GM21737 (cell line): ENCODE data around the gene MOCOS.
"Not testable (repeated sequence)": the region's sequence is repeated elsewhere in the genome, so short reads cannot be mapped to it uniquely, and the experiment has no call there.

Source experiments
- ATAC-seq: cut with Tn5 transposase; IDR thresholded peaks from one replicate; pipeline ENCODE4 v1.9.1; 2021; ENCODE audit warnings: mild to moderate bottlenecking, moderate library complexity; ENCODE audit not compliant: unreplicated experiment

The MOCOS gene

DNA sequence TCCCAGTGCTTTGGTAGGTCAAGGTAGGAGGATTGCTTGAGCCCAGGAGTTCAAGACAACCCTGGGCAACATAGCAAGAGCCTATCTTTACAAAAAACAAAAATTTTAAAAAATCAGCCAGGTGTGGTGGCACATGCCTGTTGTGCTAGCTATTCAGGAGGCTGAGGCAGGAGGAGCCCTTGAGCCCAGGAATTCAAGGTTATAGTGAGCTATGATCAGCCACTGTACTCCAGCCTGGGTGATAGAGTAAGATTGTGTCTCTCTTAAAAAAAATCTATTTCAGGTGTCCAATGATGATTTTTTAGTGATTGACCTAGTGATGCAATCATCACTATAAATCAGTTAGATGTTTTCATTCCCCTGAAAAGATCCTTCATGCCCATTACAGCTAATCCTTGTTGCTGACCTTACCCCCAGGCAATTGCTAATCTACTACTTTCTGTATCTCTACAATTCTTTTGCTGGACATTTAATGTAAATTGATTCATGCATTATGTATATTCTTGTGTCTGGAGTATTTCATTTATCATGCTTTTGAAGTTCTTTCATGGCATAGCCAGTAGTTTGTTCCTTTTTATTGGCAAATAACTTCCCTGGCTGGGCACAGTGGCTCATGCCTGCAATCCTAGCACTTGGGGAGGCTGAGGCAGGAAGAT is 10.3 kb downstream of the MOCOS start:
- ATAC-seq = no peak

DNA sequence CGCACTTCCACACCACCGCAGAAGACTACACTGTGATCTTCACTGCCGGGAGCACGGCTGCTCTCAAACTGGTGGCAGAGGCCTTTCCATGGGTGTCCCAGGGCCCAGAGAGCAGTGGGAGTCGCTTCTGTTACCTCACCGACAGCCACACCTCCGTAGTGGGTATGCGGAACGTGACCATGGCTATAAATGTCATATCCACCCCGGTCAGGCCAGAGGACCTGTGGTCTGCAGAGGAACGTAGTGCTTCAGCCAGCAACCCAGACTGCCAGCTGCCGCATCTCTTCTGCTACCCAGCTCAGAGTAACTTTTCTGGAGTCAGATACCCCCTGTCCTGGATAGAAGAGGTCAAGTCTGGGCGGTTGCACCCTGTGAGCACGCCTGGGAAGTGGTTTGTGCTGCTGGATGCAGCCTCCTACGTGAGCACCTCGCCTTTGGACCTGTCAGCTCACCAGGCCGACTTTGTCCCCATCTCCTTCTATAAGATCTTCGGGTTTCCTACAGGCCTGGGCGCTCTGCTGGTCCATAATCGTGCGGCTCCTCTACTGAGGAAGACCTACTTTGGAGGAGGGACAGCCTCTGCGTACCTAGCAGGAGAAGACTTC is 12.5 kb downstream of the MOCOS start:
- no peak for ATAC-seq

DNA sequence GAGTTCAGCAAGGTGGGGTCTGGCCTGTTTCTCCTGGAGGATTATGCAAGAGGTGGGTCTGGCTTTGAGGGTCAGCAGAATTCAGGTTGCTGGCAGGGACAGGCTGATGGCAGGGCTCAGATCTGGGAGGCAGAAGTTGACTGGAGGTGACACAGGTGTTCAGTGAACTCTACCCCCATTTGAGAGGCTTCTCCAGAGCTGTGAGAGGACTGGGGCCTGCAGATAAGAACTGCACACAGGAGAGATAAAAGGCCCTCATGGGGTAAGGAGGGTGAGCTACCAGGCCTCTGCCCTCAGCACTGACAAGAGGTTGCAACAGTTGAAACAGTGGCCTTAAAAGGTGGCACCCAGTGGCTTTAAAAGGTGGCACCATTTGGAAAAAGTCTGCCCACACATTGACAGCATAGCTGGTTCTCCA is 13.1 kb downstream of the MOCOS start:
- ATAC-seq = no peak

DNA sequence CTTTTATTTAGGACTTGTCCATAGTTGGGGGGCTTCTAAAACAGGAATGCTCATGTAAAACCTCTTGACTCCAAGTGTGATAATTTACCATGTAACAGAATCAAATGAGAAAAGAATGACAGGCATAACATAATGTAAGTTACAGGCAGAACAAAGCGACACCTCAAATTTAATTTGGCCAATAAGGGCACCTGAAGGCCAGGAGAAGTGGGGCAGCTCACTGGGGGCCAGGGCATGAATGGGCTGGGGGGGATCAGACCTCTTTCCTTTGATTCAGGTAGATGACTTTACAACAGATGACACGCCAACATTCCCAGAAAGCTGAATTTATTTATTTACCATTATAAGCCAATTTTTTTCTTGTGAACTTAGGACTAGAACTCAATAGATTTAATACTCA is 14.5 kb downstream of the MOCOS start:
- no peak for ATAC-seq

DNA sequence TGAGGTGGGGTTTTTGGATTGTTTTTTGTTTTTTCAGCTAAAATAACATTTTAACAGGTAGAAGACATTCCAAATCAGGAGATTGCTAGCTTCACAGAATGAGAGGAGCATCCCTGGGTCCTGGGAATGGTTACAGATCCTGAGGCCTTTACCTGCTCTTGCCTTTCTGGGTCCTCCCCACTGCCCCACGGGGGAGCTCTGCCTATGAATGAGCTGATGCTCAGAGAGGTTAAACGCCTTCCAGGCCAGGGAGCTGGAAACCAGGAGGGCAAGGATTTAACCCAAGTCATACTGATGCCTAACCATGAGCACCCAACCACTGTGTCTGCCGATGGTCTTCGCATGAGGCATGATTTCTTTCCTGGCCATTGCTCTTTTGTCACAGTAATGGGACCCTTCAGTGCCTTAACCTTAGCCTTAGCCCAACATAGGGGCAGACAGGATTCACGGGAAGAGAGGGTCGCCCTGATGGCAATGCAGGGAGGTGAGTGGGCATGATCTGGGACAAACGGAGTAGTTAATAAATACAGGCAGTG is 16.1 kb downstream of the MOCOS start:
- ATAC-seq = no peak

DNA sequence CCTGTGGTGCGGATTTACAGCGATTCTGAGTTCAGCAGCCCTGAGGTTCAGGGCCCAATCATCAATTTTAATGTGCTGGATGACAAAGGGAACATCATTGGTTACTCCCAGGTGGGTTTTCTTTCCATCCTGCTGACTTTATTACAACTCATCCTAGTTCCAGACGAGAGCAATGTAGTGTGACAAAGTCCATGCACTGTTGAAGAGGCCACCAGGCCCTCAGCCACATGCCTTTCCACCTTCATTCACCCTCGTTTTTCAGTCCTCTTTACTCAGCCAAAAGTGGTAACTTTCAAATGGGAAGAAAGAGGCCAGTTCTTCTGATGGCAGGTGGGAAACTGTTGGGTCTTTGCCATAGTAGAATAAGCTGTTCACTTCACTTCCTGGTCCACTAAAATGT is 17.9 kb downstream of the MOCOS start:
- no peak for ATAC-seq

DNA sequence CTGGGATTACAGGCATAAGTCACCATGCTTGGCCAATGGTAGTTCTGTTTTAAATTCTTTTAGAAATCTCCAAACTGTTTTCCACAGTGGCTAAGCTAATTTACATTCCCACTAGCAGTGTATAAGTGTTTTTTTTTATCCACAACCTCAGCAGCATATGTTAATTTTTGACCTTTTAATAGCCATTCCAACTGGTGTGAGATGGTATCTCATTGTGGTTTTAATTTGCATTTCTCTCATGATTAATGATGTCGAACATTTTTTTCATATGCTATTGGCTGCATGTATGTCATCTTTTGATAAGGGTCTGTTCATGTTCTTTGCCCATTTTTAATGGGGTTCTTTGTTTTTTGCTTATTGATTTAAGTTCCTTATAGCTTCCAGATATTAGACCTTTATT is 20.0 kb downstream of the MOCOS start:
- ATAC-seq = no peak

DNA sequence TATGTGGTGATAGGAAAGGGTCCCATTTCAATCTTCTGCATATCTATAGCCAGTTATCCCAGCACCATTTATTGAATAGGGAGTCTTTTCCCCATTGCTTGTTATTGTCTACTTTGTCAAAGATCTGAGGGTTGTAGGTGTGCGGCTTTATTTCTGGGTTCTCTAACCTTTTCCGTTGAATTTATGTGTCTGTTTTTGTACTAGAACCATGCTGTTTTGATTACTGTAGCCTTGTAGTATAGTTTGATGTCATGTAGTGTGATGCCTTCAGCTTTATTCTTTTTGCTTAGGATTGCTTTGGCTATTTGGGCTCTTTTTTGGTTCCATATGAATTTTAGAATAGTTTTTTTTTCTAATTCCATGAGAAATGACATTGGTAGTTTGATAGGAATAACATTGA is 20.7 kb downstream of the MOCOS start:
- not testable (repeated sequence) for ATAC-seq

DNA sequence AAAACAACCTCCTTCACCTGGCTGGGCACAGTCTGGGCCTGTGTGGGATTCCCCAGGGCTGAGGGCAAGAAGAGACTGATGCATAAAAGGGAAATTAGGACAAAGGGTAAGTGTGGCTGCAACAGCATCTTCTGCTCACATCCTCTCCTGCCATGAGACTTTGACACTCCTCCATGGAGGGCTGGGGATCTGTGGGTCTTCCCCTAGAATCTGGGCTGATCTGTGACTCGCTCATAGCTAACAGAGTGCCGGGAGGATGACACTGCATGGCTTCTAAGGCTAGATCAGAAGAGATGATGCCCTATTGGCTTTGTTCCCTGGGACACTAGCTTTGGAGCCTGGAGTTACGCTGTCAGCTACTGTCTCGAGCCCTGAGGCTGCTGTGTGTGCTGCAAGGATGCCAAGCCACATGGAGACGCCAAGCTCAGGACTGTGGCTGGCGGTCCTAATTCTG is 24.3 kb downstream of the MOCOS start:
- ATAC-seq = no peak

DNA sequence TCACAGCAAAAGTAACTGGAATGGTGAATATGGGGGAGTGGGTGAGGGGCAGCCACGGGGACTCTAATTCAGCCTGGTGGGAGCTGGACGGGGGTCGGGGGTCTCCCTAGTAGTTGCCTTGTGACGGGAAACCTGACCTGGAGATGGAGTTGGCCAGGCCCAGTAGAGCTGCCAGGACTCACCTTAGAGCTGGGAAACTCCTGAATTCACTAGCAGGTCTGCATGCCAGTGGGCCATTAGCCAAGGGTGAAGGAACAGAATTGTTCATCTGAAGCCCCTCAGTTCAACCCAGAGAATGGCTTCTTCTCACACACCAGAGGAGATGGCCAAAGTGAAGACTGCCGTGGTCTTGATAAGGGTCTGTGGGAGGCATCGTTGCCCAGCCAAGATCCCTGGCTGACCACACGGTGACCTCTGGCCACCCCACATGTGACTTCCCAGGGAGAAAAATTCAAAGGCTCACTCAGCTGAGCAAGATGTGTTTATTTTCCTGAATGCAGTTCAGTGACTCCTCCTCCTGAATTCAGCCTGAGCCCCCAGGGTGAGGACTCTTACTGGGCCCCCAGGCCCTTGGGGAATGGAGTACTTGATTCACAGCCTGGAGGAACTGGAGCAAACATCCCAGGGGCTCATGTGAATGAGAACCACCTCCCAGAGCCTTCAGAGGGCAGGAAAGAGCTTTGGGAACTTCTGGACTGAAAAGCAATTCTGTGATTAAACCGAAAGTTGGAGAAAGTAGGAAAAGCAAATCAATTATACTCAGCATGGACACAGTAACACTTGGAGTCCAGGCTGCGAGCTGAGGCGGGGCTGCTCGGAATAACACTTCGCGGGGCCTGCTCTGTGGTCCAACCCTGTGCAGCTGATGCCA is 25.2 kb downstream of the MOCOS start:
- ATAC-seq = no peak

DNA sequence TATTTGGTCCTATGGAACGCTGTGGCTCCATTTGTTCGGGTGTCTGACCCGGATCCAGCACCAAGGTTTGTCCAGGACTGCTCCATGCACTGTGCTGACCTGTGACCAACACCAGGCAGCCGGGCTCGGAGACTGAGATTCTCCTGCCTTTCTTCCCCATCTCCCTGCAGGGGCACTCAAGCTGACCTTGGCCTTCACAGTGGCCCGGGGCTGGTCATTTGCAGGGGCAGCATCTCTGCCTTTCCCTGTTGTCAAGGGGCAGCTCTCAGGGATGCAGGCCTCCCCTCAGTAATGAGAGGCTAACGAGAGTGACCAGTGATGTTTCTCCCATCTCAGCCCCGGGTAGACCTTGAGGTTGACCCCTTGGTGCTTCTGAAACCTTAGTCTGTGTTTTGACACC is 27.5 kb downstream of the MOCOS start:
- ATAC-seq = no peak

DNA sequence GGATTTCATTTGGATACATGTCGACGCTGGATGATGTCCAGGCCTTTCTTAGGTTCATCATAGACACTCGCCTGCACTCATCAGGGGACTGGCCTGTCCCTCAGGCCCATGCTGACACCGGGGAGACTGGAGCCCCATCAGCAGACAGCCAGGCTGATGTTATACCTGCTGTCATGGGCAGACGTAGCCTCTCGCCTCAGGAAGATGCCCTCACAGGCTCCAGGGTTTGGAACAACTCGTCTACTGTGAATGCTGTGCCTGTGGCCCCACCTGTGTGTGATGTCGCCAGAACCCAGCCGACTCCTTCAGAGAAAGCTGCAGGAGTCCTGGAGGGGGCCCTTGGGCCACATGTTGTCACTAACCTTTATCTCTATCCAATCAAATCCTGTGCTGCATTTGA is 28.3 kb downstream of the MOCOS start:
- no peak for ATAC-seq

DNA sequence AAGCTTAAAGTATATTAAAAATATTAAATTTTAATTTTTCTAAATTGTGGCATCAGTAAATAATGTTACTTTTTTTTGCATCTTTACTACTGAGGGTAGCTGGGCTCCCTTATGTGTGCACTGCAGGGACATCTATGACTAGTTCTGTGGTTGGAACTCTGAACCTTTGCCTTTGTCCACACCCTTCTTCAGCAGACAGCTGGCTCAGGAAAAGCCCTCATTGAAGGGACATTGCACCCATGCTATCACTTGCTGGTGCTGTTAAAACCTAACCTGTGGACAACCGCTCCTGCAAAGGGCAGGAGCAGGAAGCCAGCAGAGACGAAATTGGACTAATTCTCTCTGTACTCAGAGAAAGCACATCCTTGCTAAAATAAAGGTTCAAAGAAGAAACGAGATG is 30.1 kb downstream of the MOCOS start:
- no peak for ATAC-seq

DNA sequence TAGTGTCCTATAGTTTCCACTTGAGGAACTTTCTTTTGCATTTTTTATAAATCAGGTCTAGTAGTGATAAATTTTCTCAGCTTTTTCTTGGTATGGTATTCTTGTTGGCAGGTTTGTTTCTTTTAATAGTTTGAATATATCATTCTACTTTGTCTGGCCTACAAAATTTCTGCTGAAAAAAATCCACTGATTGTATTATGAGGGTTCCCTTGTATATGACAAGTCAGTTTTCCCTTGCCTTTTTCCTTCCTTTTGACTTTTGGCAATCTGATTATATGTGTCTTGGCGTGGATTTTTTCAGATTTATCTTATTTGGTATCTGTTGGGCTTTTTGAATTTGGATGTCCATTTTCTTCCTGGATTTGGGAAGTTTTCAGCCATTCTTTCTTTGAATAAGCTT is 41.9 kb downstream of the MOCOS start:
- no peak for ATAC-seq

DNA sequence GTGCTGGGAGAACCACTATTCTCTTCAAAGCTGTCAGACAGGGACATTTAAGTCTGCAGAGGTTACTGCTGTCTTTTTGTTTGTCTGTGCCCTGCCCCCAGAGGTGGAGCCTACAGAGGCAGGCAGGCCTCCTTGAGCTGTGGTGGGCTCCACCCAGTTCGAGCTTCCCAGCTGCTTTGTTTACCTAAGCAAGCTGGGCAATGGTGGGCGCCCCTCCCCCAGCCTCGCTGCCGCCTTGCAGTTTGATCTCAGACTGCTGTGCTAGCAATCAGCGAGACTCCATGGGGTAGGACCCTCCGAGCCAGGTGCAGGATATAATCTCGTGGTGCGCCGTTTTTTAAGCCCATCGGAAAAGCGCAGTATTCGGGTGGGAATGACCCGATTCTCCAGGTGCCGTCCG is 53.2 kb downstream of the MOCOS start:
- not testable (repeated sequence) for ATAC-seq

DNA sequence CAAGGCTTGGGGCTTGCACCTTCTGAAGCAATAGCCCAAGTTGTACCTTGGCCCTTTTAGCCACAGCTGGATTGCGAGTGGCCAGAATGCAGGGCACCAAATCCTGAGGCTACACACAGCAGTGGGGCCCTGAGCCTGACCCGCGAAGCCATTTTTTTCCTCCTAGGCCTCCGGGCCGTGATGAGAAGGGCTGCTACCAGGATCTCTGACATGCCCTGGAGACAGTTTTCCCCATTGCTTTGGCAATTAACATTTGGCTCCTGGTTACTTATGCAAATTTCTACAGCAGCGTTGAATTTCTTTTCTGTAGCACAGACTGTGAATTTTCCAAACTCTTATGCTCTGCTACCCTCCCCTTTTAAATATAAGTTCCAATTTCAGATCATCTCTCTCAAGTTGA is 54.5 kb downstream of the MOCOS start:
- no peak for ATAC-seq

DNA sequence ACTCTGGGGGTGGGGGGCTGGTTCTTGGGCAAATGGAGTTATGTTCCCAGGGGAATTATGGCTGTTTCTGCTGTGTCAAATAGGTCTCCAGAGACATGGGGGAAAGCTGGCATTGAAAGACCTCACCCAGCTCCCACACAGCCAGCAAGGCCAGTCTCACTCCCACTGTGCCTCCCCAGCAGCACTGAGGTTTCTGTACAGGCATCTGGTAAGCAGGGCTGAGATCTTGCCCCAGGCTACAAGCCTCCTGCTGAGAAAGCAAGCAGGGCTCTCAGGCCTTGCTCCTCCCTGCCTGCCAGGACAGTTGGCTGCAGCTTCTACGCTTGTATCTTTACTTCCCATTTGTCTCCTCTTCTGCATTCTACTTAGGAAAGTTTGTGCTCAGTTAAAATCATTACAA is 59.7 kb downstream of the MOCOS start:
- no peak for ATAC-seq

DNA sequence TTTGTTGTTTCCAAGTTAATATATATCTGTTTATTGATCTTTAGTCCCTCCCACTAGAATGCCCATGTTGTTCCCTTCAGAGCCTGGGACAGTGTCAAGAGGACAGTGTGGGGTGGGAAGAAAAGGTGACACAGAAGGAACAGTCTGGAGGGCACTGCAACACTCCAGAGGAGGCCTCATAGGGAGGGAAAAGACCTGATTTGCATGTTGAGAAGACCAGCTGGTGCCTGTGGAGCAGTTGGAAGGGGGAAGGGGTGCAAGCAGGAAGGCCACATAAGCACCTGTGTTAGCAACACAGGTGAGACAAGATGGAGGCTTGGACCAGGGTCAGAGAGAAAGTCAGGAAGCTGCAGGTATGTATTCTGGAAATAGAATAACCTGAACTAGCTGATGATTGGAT is 62.1 kb downstream of the MOCOS start:
- no peak for ATAC-seq

DNA sequence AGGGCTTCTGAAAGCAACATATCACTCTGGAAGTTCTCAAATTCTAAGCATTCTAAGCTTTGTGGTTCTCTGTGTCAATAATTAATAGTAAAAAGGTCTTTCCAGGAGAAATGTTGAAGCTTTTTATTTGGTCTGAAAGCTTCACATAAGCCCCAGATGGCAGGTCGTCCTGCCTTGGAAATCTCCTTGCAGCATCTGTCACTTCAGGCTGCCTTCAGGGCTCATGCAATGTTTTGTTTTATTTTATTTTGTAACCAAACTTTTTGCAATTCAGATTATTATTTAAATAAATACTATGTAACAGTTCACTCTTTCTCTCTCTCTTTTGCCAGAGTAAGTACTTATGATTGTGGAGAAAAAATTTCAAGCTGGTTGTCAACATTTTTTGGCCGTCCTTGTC is 63.5 kb downstream of the MOCOS start:
- ATAC-seq = no peak

DNA sequence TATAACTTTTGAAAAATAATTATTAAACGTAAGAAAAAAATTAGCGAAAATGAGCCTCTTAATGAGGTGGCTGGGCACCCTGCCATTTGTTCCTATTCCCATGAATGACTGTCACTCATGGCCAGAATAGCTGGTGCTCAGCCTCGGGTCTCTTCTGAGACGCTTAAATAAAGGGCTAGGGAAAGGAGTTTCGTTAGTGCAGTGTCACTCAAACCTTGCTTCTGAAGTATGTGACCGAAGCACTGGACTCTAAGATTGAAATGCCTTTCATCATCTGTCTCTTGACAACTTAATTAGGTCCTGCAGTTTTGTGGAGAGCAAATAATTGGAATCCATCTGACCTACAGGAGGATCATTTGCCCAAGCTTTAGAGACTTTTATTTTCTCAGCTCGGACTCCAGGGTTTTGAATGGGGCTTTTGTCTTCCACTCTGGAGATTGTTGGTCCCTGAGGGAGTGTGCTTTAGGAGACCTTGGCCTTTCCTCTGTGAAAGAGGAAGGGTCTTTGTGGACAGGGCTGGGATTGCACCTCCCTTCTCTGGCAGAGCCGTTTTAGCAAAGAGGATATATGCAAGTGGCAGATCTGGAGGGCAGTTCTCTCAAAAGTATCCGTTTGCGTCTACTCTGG is 67.9 kb downstream of the MOCOS start:
- no peak for ATAC-seq

DNA sequence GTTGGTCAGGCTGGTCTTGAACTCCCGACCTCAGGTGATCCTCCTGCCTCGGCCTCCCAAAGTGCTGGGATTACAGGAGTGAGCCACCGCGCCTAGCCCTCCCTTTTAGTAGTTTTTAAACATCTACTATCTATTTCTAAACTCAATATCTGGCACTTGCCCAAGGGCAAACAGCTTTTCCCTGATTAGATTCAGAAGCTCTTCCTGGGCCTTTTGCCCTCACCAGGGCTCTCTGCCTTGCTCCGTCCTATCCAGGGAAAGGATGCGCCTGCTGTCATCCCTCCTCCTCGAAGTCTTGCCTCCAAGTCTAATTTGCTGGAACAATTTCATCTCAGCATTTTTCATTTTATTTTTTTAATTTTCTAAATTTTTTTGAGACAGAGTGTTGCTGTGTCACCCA is 68.8 kb downstream of the MOCOS start:
- ATAC-seq = no peak
